Urinary bladder (tissue), 2 donors: ENCODE measurements around the gene AFF3. TPM values are rescaled to one million over a fixed set of nuclear protein-coding genes. Genes with fewer than 3 reads are reported as not detected.

ENCODE experiments used
- polyA plus RNA-seq: library from polyadenylated mRNA; stranded (reverse); fragments of 200-250 nt; gene quantifications from one replicate; pipeline ENCODE4 v1.2.3, GENCODE V29; 2013
- total RNA-seq: library from RNA; depleted of rRNA; stranded (reverse); fragments of >200 nt; gene quantifications from one replicate; pipeline ENCODE4 v1.2.3, GENCODE V29; 2014
- donor health status: healthy.

Gene AFF3
- total and polyA plus RNA-seq, 2 donors: 15.1 to 43.5 TPM

Other genes with a start within 250 kb of the AFF3 start
- 6.7 TPM for gene LONRF2, start 179.9 kb upstream of the AFF3 start, total RNA-seq
- 5.0 TPM for gene LONRF2, start 179.9 kb upstream of the AFF3 start, polyA plus RNA-seq